ENCODE measurements around the gene CCNY.

DNA sequence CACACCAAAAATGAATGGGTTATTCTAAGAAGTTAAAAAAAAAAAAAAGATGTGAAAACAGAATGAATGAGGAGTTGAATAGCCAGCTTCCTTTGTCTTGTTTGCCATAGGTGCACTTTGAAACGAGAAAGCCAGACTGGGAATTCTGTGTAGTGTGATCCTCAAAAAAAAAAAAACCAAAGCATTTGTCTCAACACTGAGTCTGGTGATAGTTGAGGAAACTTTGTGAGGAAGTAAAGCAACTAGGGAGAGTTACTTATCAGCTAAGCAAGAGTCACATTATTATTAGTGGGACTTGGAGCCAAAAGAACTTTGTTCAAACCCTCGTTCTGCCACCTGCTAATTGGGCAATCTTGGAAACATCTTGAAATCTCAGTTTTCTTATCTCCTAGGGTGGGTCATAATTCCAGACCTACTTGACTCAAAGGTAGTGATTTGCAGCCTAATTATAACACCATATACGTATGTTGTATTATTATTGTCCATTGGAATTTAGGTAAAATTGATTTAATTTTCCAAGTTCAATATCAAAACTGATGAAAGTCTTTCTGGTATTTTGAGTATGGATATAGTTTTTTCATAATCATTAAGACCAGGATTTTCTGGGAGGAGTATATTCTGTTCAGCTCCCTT lies 169.0 kb downstream of the CCNY start:
- TF ChIP-seq, protein P1, sequence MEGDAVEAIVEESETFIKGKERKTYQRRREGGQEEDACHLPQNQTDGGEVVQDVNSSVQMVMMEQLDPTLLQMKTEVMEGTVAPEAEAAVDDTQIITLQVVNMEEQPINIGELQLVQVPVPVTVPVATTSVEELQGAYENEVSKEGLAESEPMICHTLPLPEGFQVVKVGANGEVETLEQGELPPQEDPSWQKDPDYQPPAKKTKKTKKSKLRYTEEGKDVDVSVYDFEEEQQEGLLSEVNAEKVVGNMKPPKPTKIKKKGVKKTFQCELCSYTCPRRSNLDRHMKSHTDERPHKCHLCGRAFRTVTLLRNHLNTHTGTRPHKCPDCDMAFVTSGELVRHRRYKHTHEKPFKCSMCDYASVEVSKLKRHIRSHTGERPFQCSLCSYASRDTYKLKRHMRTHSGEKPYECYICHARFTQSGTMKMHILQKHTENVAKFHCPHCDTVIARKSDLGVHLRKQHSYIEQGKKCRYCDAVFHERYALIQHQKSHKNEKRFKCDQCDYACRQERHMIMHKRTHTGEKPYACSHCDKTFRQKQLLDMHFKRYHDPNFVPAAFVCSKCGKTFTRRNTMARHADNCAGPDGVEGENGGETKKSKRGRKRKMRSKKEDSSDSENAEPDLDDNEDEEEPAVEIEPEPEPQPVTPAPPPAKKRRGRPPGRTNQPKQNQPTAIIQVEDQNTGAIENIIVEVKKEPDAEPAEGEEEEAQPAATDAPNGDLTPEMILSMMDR (IDR thresholded peaks at IDR 0.05): no peak
- TF ChIP-seq POLR2A (IDR thresholded peaks at IDR 0.05): no peak

Data from Peyer's patch (tissue), 4 donors.